Measurements from ENCODE around the gene NPAP1. TPM values are rescaled to one million over a fixed set of nuclear protein-coding genes. Genes with fewer than 3 reads are reported as not detected.

NPAP1 gene
- total and polyA plus RNA-seq, 4 donors: 0.34 TPM; not detected in 3

DNA sequence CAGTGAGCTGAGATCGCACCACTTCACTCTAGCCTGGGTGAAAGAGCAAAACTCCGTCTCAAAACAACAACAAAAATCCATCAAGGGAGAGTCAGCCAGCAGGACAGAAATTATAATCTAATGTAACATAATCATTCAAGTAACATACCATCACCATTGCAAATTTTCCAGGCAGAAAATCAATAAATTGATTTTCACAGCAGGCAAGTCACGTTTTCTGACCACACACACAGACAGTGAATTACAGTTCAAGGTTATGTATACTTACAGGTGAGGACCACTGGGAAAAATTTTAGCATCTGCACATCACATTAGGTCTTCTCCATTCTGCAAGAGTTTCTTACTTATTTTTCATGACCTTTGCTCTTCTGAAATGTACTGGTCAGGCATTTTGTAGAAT lies 29.9 kb upstream of the NPAP1 start:
- TF ChIP-seq, protein P1, sequence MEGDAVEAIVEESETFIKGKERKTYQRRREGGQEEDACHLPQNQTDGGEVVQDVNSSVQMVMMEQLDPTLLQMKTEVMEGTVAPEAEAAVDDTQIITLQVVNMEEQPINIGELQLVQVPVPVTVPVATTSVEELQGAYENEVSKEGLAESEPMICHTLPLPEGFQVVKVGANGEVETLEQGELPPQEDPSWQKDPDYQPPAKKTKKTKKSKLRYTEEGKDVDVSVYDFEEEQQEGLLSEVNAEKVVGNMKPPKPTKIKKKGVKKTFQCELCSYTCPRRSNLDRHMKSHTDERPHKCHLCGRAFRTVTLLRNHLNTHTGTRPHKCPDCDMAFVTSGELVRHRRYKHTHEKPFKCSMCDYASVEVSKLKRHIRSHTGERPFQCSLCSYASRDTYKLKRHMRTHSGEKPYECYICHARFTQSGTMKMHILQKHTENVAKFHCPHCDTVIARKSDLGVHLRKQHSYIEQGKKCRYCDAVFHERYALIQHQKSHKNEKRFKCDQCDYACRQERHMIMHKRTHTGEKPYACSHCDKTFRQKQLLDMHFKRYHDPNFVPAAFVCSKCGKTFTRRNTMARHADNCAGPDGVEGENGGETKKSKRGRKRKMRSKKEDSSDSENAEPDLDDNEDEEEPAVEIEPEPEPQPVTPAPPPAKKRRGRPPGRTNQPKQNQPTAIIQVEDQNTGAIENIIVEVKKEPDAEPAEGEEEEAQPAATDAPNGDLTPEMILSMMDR (IDR thresholded peaks at IDR 0.05; ENCODE audit: control extremely low read depth, extremely low read depth): no peak

DNA sequence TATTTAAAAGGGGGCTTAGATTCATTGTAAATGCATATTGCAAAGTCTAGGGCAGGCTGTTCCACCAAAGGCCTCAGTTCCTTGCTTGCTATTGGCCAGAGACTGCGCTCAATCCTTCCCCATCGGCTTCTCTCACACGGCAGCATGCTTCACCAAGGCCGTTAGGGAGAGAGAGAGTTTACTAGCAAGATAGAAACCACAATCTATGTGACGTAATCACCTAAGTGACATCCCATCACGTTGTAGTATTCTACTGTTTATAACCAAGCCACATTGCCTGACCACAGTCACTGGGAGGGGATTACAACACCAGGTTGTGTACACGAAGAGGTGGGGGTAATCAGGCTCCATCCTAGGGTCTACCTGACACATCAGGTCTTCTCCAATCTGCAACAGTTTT lies 16.0 kb upstream of the NPAP1 start:
- WGBS, 2 donors: 61 to 67% methylated on average over 7 of the region's 7 CpGs
- Histone ChIP-seq H3K4me3 (no peak overlapping the region), H3K9me3 (ENCODE audit: control insufficient read depth in 4 of 4, insufficient read depth in 3 of 4, low read length in 3 of 4) (peaks cover 0 to 5% (median 0%) of the 10 kb centered on the region in 4 donors), H3K27me3 (ENCODE audit: control insufficient read depth in 3 of 3, insufficient read depth in 3 of 3, low read length in 2 of 3) (no peaks in the 10 kb centered on the region), H3K9ac (ENCODE audit: insufficient read depth in 1 of 2, low read length in 2 of 2) (no peak overlapping the region), H3K27ac (ENCODE audit: low read depth in 1 of 2, low read length in 1 of 2) (no peak overlapping the region), H3K4me1 (ENCODE audit: control insufficient read depth in 5 of 5, insufficient read depth in 5 of 5, low read length in 5 of 5) (no peaks in the 10 kb centered on the region), H3K36me3 (ENCODE audit: control insufficient read depth in 4 of 4, insufficient read depth in 4 of 4, low read length in 4 of 4) (no peaks in the 10 kb centered on the region)
- DNase-seq (no peak), ATAC-seq (ENCODE audit: insufficient read depth, low FRiP score) (no peak)
- TF ChIP-seq, protein P1 (IDR thresholded peaks at IDR 0.05; ENCODE audit: control extremely low read depth, extremely low read depth): no peak

More for the DNA sequence above, 29.9 kb upstream of the NPAP1 start:
- WGBS, 2 donors: 53 to 74% methylated on average over 3 of the region's 3 CpGs
- Histone ChIP-seq H3K36me3 (ENCODE audit: control insufficient read depth in 4 of 4, insufficient read depth in 4 of 4, low read length in 4 of 4) (no peaks in the 10 kb centered on the region), H3K9me3 (ENCODE audit: control insufficient read depth in 4 of 4, insufficient read depth in 3 of 4, low read length in 3 of 4) (no peaks in the 10 kb centered on the region), H3K27ac (ENCODE audit: low read depth in 1 of 2, low read length in 1 of 2) (no peak overlapping the region), H3K27me3 (ENCODE audit: control insufficient read depth in 3 of 3, insufficient read depth in 3 of 3, low read length in 2 of 3) (no peaks in the 10 kb centered on the region), H3K4me3 (no peak overlapping the region), H3K9ac (ENCODE audit: insufficient read depth in 1 of 2, low read length in 2 of 2) (no peak overlapping the region), H3K4me1 (ENCODE audit: control insufficient read depth in 5 of 5, insufficient read depth in 5 of 5, low read length in 5 of 5) (no peaks in the 10 kb centered on the region)
- ATAC-seq (ENCODE audit: insufficient read depth, low FRiP score) (no peak), DNase-seq (no peak)

DNA sequence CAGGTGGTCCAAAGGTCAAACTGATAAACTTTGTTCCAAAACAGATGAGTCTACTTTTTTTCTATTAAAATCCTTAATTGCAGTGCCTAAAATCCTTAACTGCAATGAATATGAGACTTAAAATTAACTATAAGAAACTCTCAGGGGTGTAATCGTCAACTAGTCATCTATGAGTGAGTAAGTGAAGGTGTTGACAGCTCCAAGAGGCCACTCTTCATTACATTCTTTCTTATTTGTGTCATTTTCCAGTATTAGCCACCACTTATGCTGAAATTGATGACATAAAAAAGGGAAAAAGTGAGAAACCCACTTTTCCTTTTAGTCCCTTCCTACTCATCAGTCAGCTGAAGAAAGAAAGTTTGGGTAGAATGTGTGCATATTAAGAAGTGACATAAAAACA lies 12.6 kb upstream of the NPAP1 start:
- H3K36me3 ChIP-seq (ENCODE audit: control insufficient read depth in 4 of 4, insufficient read depth in 4 of 4, low read length in 4 of 4): no peaks in the 10 kb centered on the region
- H3K4me3 ChIP-seq: no peak overlapping the region
- TF ChIP-seq, protein P1 (IDR thresholded peaks at IDR 0.05; ENCODE audit: control extremely low read depth, extremely low read depth): no peak
- H3K27ac ChIP-seq (ENCODE audit: low read depth in 1 of 2, low read length in 1 of 2): no peak overlapping the region
- no peaks in the 10 kb centered on the region for H3K27me3 ChIP-seq (ENCODE audit: control insufficient read depth in 3 of 3, insufficient read depth in 3 of 3, low read length in 2 of 3)
- no peak for DNase-seq
- no peak for ATAC-seq (ENCODE audit: insufficient read depth, low FRiP score)
- 35 to 45% methylated on average over 1 of the region's 1 CpG for WGBS, 2 donors
- no peaks in the 10 kb centered on the region for H3K4me1 ChIP-seq (ENCODE audit: control insufficient read depth in 5 of 5, insufficient read depth in 5 of 5, low read length in 5 of 5)
- no peak overlapping the region for H3K9ac ChIP-seq (ENCODE audit: insufficient read depth in 1 of 2, low read length in 2 of 2)
- H3K9me3 ChIP-seq (ENCODE audit: control insufficient read depth in 4 of 4, insufficient read depth in 3 of 4, low read length in 3 of 4): peaks cover 0 to 3% (median 0%) of the 10 kb centered on the region in 4 donors

DNA sequence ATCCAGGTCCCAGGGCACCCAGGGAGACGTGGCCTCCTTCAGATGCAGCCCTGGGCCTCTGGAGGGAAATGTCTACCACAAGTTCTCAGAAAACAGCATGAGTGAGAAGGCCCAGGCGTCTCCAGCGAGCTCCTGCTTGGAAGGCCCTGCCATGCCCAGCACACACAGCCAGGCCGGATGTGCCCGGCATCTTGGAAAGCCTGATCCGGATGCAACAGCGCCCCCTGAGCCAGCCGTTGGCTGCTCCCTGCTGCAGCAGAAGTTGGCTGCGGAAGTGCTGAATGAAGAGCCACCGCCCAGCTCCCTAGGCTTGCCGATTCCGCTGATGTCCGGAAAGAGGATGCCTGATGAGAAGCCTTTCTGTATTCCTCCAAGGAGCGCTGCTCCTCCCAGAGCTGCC lies 856 bp downstream of the NPAP1 start:
- ATAC-seq (ENCODE audit: insufficient read depth, low FRiP score): no peak
- Histone ChIP-seq H3K27ac (ENCODE audit: low read depth in 1 of 2, low read length in 1 of 2) (no peak overlapping the region), H3K4me3 (no peak overlapping the region), H3K36me3 (ENCODE audit: control insufficient read depth in 4 of 4, insufficient read depth in 4 of 4, low read length in 4 of 4) (no peaks in the 10 kb centered on the region), H3K4me1 (ENCODE audit: control insufficient read depth in 5 of 5, insufficient read depth in 5 of 5, low read length in 5 of 5) (peaks cover 0 to 1% (median 0%) of the 10 kb centered on the region in 5 donors), H3K9me3 (ENCODE audit: control insufficient read depth in 4 of 4, insufficient read depth in 3 of 4, low read length in 3 of 4) (peaks cover 0 to 16% (median 4%) of the 10 kb centered on the region in 4 donors), H3K9ac (ENCODE audit: insufficient read depth in 1 of 2, low read length in 2 of 2) (no peak overlapping the region), H3K27me3 (ENCODE audit: control insufficient read depth in 3 of 3, insufficient read depth in 3 of 3, low read length in 2 of 3) (no peaks in the 10 kb centered on the region)
- TF ChIP-seq, protein P1 (IDR thresholded peaks at IDR 0.05; ENCODE audit: control extremely low read depth, extremely low read depth): no peak
- DNase-seq: no peak
- WGBS, 2 donors: 87 to 89% methylated on average over 14 of the region's 14 CpGs
